VCaP (cell line): ENCODE results near the gene MYO3B.

Source experiments
- H3K27ac ChIP-seq: fragments of 450-650 bp; 2 replicates; pipeline ENCODE4 v1.5.1; 2017
- CTCF ChIP-seq: fragments of 450-650 bp; conservative IDR thresholded peaks from 2 replicates; pipeline ENCODE4 v1.5.1; 2017; ENCODE audit warnings: mild to moderate bottlenecking, moderate library complexity

MYO3B gene

GRCh38 chr2:170306293-170306873 lies 128.4 kb downstream of the MYO3B start:
- no peak for TF ChIP-seq CTCF
- H3K27ac ChIP-seq, result peak overlapping the region; percentile 70

- no peak for TF ChIP-seq CTCF
- H3K27ac ChIP-seq, result peak overlapping the region; percentile 70
Observed at GRCh38 chr2:170307052-170307451, 129.1 kb downstream of the MYO3B start.

- TF ChIP-seq CTCF, result no peak
- H3K27ac ChIP-seq, result peak overlapping the region; percentile 70
Observed at GRCh38 chr2:170307555-170308351, 129.8 kb downstream of the MYO3B start.

GRCh38 chr2:170310876-170311502 lies 133.0 kb downstream of the MYO3B start:
- H3K27ac ChIP-seq, result no peak overlapping the region
- no peak for TF ChIP-seq CTCF

GRCh38 chr2:170313347-170313991 lies 135.5 kb downstream of the MYO3B start:
- no peak for TF ChIP-seq CTCF
- peak overlapping the region; percentile 48 for H3K27ac ChIP-seq

GRCh38 chr2:170313992-170314348 lies 136.0 kb downstream of the MYO3B start:
- TF ChIP-seq CTCF, result no peak
- H3K27ac ChIP-seq, result peak overlapping the region; percentile 48
